Hair follicular keratinocyte (primary cell): ENCODE measurements around the gene COL9A3. TPM values are rescaled to one million over a fixed set of nuclear protein-coding genes. Genes with fewer than 3 reads are reported as not detected.

Experiments used
- total RNA-seq: library from RNA; depleted of rRNA; stranded (reverse); fragments of >200 nt; gene quantifications from 2 replicates; pipeline ENCODE4 v1.2.3, GENCODE V29; 2015

COL9A3 gene
- 6.2 and 6.9 TPM in 2 replicates for total RNA-seq

GRCh38 chr20:62816884-62817873 lies at the start of gene COL9A3:
Gene COL9A3, plus strand, starts transcription at chr20:62817050. Its CDS starts 15 bp downstream, at chr20:62817065.

GRCh38 chr20:62804627-62805154 lies 12.2 kb upstream of the COL9A3 start, which contains the start of gene OGFR:
Gene OGFR, plus strand, starts transcription at chr20:62804835. Its CDS starts 25 bp downstream, at chr20:62804860.

GRCh38 chr20:62861726-62862336 lies 45.0 kb downstream of the COL9A3 start, which contains the start of gene TCFL5:
Gene TCFL5, minus strand, starts transcription at chr20:62861822. Its CDS starts 152 bp downstream, at chr20:62861670.

Other genes with a start within 250 kb of the COL9A3 start
- gene SLCO4A1, start 174.5 kb upstream of the COL9A3 start, total RNA-seq: 0.38 and 0.55 TPM in 2 replicates
- gene NTSR1, start 108.2 kb upstream of the COL9A3 start, total RNA-seq: 0.23 TPM in 1 of 2 replicates, not detected in the other
- gene MRGBP, start 20.6 kb upstream of the COL9A3 start, total RNA-seq: 18.4 and 25.6 TPM in 2 replicates
- 35.0 and 36.6 TPM in 2 replicates for gene OGFR, start 12.2 kb upstream of the COL9A3 start, total RNA-seq
- 13.8 and 15.7 TPM in 2 replicates for gene TCFL5, start 44.8 kb downstream of the COL9A3 start, total RNA-seq
- gene DIDO1, start 109.5 kb downstream of the COL9A3 start, total RNA-seq: 23.4 and 24.3 TPM in 2 replicates
- 22.1 and 28.0 TPM in 2 replicates for gene GID8, start 121.1 kb downstream of the COL9A3 start, total RNA-seq
- 0.08 and 0.34 TPM in 2 replicates for gene SLC17A9, start 135.7 kb downstream of the COL9A3 start, total RNA-seq
- gene BHLHE23, start 189.9 kb downstream of the COL9A3 start, total RNA-seq: not detected in 2 replicates